GM19035 (cell line): ENCODE measurements around the gene INPP5F.
"Not testable (repeated sequence)": the region's sequence is repeated elsewhere in the genome, so short reads cannot be mapped to it uniquely, and the experiment has no call there.

Experiments used
- ATAC-seq: cut with Tn5 transposase; IDR thresholded peaks from one replicate; pipeline ENCODE4 v1.9.1; 2021; ENCODE audit not compliant: unreplicated experiment

Gene INPP5F

GRCh38 chr10:119772334-119772733 lies 46.5 kb downstream of the INPP5F start:
- no peak for ATAC-seq

- ATAC-seq, result not testable (repeated sequence)
Observed at GRCh38 chr10:119773041-119773440, 47.2 kb downstream of the INPP5F start.

GRCh38 chr10:119775529-119775928 lies 49.7 kb downstream of the INPP5F start:
- ATAC-seq, result no peak

- no peak for ATAC-seq
Observed at GRCh38 chr10:119776536-119776935, 50.7 kb downstream of the INPP5F start.

- no peak for ATAC-seq
Observed at GRCh38 chr10:119777686-119778085, 51.8 kb downstream of the INPP5F start.

GRCh38 chr10:119778776-119779445 lies 53.1 kb downstream of the INPP5F start:
- no peak for ATAC-seq

- no peak for ATAC-seq
Observed at GRCh38 chr10:119780879-119781480, 55.1 kb downstream of the INPP5F start.

- ATAC-seq, result no peak
Observed at GRCh38 chr10:119781498-119781897, 55.6 kb downstream of the INPP5F start.

- ATAC-seq, result no peak
Observed at GRCh38 chr10:119782981-119783664, 57.3 kb downstream of the INPP5F start.

- no peak for ATAC-seq
Observed at GRCh38 chr10:119783665-119784027, 57.8 kb downstream of the INPP5F start.

GRCh38 chr10:119784340-119785067 lies 58.7 kb downstream of the INPP5F start:
- peak; percentile 75 for ATAC-seq

GRCh38 chr10:119786117-119786769 lies 60.4 kb downstream of the INPP5F start:
- no peak for ATAC-seq

- not testable (repeated sequence) for ATAC-seq
Observed at GRCh38 chr10:119795101-119795500, 69.3 kb downstream of the INPP5F start.

- ATAC-seq, result no peak
Observed at GRCh38 chr10:119796039-119796438, 70.2 kb downstream of the INPP5F start.

- no peak for ATAC-seq
Observed at GRCh38 chr10:119801176-119801575, 75.3 kb downstream of the INPP5F start.

GRCh38 chr10:119801998-119802538 lies 76.2 kb downstream of the INPP5F start:
- no peak for ATAC-seq

- ATAC-seq, result no peak
Observed at GRCh38 chr10:119803264-119803663, 77.4 kb downstream of the INPP5F start.

- ATAC-seq, result no peak
Observed at GRCh38 chr10:119805702-119806230, 79.9 kb downstream of the INPP5F start.

GRCh38 chr10:119806334-119807130 lies 80.7 kb downstream of the INPP5F start:
- ATAC-seq, result no peak
